ENCODE results near the gene RANBP9.

DNA sequence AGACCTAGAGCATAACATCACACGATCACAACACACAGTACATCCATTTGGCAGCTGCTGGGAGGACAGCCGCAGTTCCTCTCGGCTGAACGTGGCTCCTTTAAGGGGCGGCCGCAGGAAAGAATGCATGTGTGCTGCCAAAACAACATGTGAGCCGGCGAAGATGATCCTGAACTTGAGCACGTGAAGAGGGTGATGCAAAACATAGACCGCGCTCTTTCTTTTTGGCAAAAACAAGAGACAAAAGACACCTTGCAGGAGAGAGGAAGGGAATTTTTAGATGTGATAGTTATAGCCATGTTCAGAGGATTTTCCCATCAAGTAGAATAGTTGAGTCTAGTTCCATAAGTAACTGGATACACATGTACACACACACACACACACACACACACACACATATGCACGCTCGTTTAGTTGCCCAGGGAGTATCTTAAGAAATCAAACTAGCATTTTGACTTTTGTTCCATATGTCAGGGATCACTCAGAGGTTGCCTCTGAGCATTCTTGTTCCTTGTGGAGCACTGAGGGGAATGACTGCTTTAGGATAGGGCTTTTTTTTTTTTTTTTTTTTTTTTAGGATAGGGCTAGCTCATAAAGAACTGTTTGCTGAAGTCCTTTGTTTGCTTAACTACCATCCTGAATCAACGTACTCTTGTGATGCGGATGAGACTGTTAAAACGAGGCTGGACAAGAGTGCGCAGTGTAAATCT is 21.7 kb upstream of the RANBP9 start:
- TF ChIP-seq GATA2 (IDR thresholded peaks at IDR 0.05; ENCODE audit: low read depth, low read length) (no peak), GATA3 (IDR thresholded peaks at IDR 0.05; ENCODE audit: low read depth, low read length) (no peak)

Data from SH-SY5Y (cell line).